Astrocyte (in vitro differentiated cells and primary cell): ENCODE measurements around the gene EPHB2.

Experiments used
- CTCF ChIP-seq: IDR thresholded peaks from 2 replicates; pipeline ENCODE4 v1.5.1; 2011; ENCODE audit warnings: low read depth, mild to moderate bottlenecking, inconsistent platforms, low read length, moderate library complexity; ENCODE audit not compliant: insufficient read depth
- EZH2 ChIP-seq: IDR thresholded peaks from 2 replicates; pipeline ENCODE4 v1.6.1; 2012; ENCODE audit warnings: mild to moderate bottlenecking, low read length, inconsistent platforms; ENCODE audit not compliant: insufficient read depth

- no peak for TF ChIP-seq EZH2
- no peak for TF ChIP-seq CTCF
Observed at GRCh38 chr1:22760455-22760854, 49.8 kb downstream of the EPHB2 start.
